Inflammatory macrophage treated with lipopolysaccharide for 1 hour (primary cell): ENCODE results near the gene DENND5B.
"Not testable (repeated sequence)": the region's sequence is repeated elsewhere in the genome, so short reads cannot be mapped to it uniquely, and the experiment has no call there.

Experiments
- DNase-seq, 2 donors: peaks; one replicate each; pipeline ENCODE4 v3.0.0-alpha.2; 2020 to 2022

Gene DENND5B

GRCh38 chr12:31499567-31499966 lies 91.4 kb downstream of the DENND5B start:
- no peak for DNase-seq

GRCh38 chr12:31498424-31498823 lies 92.5 kb downstream of the DENND5B start:
- no peak for DNase-seq

- no peak for DNase-seq
Measured at GRCh38 chr12:31496257-31496656, 94.7 kb downstream of the DENND5B start.

DNA sequence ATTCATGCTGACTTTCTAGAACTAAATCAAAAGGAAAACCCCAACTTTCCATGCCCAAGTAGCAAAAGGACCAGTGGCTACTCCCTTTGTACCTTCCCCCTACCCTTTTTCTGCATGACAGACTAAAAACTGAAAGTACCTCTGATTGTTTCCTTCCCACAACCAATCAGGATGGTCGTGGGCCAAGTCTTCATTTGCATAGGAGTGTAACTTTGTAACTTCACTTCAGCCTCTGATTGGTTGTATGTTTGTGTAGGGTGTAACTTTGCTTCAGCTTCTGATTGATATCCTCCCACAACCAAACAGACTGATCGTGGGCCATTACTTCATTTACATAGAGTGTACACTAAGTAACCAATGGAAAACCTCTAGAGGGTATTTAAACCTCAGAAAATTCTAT lies 96.5 kb downstream of the DENND5B start:
- no peak for DNase-seq

DNA sequence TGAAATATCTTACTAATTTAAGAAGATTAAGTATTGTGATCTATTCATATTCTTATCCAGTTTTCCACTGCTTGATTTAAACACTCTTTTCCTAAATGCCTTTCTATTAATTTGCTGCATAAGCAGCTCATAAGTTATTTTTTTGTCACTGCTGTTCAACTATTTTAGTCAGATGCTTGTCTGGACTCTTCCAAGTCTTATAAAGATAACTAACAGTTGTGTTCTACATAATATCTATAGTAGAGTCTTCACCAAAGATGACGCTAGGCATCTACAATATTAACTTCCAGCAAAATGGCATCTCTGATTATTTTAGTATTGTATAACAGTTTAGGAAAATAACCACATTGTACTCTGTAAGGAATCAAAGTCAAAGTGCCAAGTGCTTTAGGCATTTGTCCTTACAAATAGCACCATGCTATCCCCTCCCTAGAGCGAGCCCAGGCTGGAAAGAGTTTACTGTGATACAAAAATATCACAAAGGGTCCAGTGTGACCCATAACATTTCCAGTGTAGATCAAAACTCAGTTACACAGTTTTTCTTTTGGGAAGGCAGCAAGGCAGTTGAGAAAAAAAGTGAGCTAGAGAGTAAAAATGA lies 98.2 kb downstream of the DENND5B start:
- DNase-seq, result no peak

DNA sequence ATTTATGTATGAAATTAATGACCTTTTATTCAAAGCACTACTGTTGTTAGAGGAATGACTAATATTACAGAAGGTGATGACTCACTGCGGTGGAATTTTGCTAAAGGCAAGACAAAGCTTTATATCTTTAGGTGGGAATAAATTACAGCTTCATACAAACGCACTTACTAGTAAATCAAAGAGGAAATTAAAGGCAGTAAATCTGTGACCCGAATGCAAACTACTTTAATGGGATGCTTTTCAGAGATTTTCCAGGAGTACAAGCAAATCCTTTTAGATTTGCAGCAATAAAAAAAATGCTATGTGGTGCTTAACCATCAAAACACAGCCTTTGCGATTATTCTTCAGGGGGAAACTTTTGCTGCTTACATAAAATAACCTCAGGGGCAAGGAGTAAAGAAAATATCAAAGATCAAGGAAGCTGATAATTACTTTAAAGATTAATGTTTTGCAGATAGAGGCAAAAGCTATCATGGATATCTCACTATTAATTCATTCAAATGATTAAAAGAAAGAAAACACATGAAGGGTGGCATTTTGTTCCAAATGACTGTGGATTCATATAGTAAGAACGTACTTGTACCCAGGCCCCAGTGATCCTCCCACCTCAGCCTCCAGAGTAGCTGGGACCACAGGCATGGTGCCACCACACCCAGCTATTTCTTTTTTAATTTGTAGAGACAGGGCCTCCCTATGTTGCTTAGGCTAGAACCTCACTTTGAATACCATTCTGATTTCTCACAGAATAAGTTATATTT lies 98.9 kb downstream of the DENND5B start:
- no peak for DNase-seq

DNA sequence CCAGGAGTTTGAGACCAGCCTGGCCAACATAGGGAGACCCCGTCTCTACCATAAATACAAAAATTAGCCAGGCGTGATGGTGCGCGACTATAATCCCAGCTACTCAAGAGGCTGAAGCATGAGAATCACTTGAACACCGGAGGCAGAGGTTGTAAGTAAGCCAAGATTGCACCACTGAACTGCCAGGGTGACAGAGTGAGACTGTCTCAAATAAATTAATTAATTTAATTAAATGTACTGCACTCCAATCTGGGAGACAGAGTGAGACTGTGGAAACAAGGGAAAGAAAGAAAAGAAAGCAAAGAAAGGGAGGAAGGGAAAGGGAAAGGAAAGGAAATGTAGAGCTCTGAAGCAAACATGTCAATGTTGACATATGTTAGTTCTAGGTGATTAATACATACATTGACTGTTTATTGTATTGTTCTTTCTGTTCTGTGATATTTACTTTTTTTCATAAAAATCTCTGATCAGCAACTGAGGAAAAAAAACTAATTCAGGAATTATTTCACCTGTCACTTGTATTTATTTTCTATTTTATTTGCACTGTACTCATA lies 99.6 kb downstream of the DENND5B start:
- no peak for DNase-seq

GRCh38 chr12:31488737-31489338 lies 102.1 kb downstream of the DENND5B start:
- no peak for DNase-seq

DNA sequence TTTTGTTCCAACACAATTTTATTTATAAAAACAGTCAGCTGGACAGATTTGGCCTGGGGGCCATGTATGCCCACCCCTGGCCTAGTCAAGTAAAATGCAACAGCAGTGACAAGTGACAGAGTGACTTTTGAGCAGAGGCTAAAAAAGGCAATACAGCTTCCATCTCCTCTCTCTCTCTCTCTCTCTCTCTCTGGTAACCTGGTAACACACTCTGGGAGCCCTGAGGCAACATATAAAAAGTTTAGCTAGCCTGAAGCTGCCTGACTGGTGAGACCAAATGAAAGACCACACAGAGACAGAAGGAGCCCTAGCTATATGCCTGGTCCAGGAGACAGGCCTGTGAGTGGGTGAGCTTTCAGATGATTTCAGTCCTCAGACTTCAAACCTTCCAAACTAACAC lies 105.4 kb downstream of the DENND5B start:
- no peak for DNase-seq

DNA sequence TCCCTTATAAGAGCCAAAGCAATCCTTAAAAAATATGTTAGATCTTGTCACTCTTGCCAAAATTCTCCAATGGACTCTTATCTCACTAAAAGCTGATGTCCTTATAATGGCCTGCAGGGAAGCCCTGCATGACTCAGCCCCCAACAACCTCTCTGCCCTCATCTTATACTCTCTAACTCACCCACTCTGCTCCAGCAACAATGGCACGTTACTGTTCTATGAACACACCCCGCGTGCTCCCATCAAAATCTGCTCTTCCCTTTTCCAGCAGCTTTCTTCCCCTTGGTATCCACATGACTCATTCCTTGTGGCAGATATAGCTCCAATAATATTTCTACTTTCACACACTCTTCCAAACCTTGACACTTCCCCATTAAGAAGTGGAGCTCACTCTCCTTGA lies 108.1 kb downstream of the DENND5B start:
- peak in 1 of 2 donors; percentile 29 for DNase-seq

DNA sequence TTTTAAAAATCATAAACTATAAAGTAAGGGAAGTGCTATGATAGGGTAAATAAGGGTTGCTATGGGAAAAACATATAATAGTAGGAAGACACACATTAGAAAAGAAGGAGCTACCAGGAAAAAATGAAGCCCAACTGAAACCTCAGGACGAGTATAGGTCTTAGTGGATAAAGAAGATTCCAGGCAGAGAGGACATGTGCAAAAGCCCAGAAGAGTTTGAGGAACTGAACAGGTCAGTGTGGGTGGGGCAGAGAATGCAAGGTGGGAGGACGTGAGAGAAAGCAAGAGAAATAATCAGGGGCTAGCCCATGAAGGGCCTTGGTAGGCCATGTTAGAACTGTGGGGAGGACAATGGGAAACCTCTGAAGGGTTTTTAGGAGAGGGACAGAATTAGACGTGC lies 109.5 kb downstream of the DENND5B start:
- no peak for DNase-seq

DNA sequence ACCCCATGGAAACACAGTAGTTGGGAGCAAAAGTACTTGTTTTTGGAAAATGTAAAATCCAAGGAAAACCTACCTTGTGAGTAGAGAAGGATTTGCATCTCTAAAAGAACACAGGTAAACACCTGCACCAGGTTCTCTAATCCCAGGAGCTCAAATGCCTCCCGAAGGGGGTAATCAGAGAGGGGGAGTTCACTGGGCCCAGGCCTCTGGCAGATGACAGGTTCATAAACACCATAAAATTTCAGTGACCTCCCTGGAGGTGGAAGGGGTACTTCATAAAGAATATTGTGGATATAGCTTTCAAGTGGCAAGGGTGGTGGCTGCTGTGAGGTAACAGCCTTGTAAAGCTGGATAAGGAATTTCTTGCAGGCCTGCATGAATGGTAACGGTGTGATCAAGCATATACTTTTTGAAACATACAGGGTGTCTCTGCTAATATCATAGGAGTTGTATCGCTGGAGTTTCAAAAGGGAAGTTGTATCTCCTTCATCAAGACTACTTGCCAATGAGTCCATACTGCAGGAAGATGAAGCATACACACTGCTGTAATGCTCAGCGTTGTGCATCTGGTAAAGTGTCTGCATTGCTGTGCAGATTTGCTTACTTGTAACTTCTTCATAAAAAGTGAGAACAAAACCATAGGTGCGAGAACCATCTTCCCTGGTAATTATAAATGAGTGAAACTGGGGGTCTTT lies 111.3 kb downstream of the DENND5B start:
- DNase-seq, result no peak

GRCh38 chr12:31478898-31479297 lies 112.0 kb downstream of the DENND5B start:
- DNase-seq, result no peak

DNA sequence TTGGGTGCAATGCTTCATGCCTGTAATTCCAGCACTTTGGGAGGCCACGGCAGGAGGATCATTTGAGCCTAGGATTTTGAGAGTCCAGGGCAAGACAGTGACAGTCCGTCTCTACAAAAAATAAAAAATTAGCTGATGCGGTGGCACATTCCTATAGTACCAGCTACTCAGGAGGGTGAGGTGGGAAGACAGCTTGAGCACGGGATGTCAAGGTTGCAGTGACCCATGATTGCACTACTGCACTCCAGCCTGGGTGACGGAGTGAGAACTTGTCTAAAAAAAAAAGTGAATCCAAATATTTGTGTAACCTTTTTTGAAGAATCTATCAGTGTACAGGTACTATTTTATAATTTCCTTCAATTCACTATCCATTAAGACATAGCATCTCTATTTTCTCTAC lies 112.5 kb downstream of the DENND5B start:
- no peak for DNase-seq

GRCh38 chr12:31477687-31478086 lies 113.2 kb downstream of the DENND5B start:
- no peak for DNase-seq

DNA sequence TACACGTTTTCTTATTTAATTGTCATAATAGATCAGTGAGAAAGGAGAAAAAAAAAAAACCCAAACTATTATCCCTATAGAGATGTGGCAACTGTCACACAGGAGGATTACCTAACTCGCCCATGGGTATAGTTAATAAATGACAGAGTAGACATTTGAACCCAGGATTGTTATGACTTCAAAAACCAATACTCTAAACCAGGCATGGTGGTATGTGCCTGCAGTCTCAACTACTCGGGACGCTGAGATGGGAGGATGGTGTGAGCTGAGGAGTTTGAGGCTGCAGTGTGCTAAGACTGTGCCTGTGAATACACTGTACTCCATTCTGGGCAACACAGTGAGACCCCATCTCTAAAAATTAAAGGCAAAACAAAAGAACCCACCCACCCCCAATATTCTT lies 114.5 kb downstream of the DENND5B start:
- no peak for DNase-seq

GRCh38 chr12:31475610-31476009 lies 115.3 kb downstream of the DENND5B start:
- not testable (repeated sequence) for DNase-seq

- DNase-seq, result no peak
Measured at GRCh38 chr12:31474751-31475150, 116.2 kb downstream of the DENND5B start.

DNA sequence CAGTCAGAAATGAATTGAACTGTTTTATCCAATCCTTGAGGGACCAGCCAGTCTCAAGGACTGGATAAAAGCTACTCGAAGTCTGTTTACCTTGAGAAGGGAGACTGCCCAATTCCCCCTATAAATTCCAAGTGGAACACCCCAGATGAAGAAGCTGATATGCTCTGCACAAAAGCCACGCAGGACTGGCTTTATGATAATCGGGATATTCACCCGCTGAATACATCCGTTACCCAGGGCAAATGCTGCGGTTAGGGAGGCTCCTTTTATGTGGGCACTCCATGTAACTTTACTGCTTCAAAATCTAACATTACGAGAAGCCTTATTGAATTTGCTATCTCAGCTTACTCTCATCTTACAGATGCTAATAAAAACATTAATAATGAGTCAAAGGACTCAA lies 119.1 kb downstream of the DENND5B start:
- DNase-seq, result no peak

GRCh38 chr12:31471051-31471450 lies 119.9 kb downstream of the DENND5B start:
- no peak for DNase-seq

GRCh38 chr12:31470459-31470858 lies 120.5 kb downstream of the DENND5B start:
- no peak for DNase-seq

DNA sequence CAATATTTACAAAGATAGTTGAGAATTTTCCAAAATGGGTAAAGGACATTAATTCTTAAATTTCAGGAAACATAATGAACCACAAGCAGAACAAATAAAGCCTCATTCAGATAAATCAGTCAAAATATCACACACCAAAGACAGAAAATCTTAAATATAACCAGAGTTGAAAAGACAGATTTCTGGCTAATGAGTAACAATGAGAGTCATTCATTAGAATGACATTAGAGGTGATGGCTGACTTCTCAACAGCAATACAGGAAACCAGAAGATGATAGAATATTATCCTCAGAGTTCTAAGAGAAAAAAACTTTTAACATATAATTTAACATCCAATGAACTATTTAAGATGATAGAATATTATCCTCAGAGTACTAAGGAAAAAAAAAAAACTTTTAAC lies 124.2 kb downstream of the DENND5B start:
- no peak for DNase-seq

GRCh38 chr12:31465002-31465401 lies 125.9 kb downstream of the DENND5B start:
- DNase-seq, result no peak
